Immature natural killer cell (primary cell): ENCODE measurements around the gene HMX2. TPM values are rescaled to one million over a fixed set of nuclear protein-coding genes. Genes with fewer than 3 reads are reported as not detected.
"Not testable (repeated sequence)": the region's sequence is repeated elsewhere in the genome, so short reads cannot be mapped to it uniquely, and the experiment has no call there.

Source experiments
- DNase-seq, 3 donors: peaks; one replicate each; pipeline ENCODE4 v3.0.0; 2022; ENCODE audit warnings: mixed read lengths in 1 of 3
- H3K27ac Mint-ChIP-seq, 6 donors: one replicate each; pipeline ENCODE4 v1.8.0; 2020; ENCODE audit warnings: mixed read lengths in 6 of 6, mild to moderate bottlenecking in 5 of 6, inconsistent platforms in 4 of 6, moderate library complexity in 3 of 6
- H3K27me3 Mint-ChIP-seq, 3 donors: one replicate each; pipeline ENCODE4 v1.8.0; 2020 to 2021; ENCODE audit warnings: low read depth in 3 of 3, mild to moderate bottlenecking in 3 of 3, mixed read lengths in 3 of 3, moderate library complexity in 3 of 3, inconsistent platforms in 1 of 3
- H3K36me3 Mint-ChIP-seq, 3 donors: one replicate each; pipeline ENCODE4 v1.8.0; 2020; ENCODE audit warnings: mixed read lengths in 3 of 3, inconsistent platforms in 2 of 3, mild to moderate bottlenecking in 2 of 3
- H3K4me1 Mint-ChIP-seq, 2 donors: one replicate each; pipeline ENCODE4 v1.8.0; 2020; ENCODE audit warnings: inconsistent platforms in 2 of 2, mild to moderate bottlenecking in 2 of 2, mixed read lengths in 2 of 2, moderate library complexity in 1 of 2
- H3K4me3 Mint-ChIP-seq, 5 donors: one replicate each; pipeline ENCODE4 v1.8.0; 2020; ENCODE audit warnings: mild to moderate bottlenecking in 5 of 5, mixed read lengths in 5 of 5, inconsistent platforms in 3 of 5, moderate library complexity in 3 of 5
- H3K9me3 Mint-ChIP-seq, 6 donors: one replicate each; pipeline ENCODE4 v1.8.0; 2020; ENCODE audit warnings: mild to moderate bottlenecking in 6 of 6, mixed read lengths in 6 of 6, inconsistent platforms in 4 of 6, moderate library complexity in 3 of 6
- polyA plus RNA-seq, 3 donors: library from polyadenylated mRNA; unstranded; fragments of 300-500 nt; fragmentation: Illumina TruSeq; gene quantifications; one replicate each; pipeline ENCODE4 v1.2.3, GENCODE V29; 2021

HMX2 gene
- polyA plus RNA-seq, 3 donors from 2014 or later: not detected

DNA sequence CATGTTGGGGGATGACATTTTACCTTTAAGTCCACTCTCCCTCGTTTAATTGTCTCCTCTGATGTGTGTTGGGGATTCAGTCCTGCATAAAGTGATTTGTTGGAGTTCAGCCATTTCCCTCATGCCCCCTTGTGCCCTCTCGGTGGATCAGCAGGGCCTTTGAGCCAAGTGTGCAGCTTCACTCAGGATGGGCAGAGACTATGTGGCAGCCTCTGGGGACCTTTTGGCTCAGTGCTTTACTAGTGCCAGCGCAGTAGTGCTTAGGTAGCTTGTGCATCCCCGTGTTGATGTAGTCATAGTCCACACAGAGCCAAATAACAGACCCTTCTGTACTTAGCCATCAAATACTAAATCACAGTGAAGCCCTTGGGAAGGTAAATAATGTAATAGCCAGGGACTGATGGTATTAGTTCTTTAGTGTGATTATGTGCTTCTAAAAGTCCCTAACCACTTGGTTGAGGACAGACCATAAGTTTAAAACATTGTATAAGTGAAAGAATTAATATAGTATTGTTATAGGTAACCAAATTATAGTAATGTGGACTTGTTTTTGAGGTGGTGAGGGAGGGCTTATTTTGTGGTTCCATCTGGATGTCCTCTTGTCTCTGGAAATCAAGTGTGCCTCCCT, 17.6 kb downstream of the HMX2 start:
- peaks cover 16 to 52% of the 10 kb centered on the region in 2 donors for H3K4me1 Mint-ChIP-seq
- H3K4me3 Mint-ChIP-seq: no peak overlapping the region
- H3K27ac Mint-ChIP-seq: peak overlapping the region in 3 of 6 donors; percentile 14 to 69 (median 68)
- H3K36me3 Mint-ChIP-seq: peaks cover 6 to 50% (median 28%) of the 10 kb centered on the region in 3 donors
- DNase-seq: no peak
- no peaks in the 10 kb centered on the region for H3K9me3 Mint-ChIP-seq
- peaks cover 0 to 3% (median 0%) of the 10 kb centered on the region in 3 donors for H3K27me3 Mint-ChIP-seq

DNA sequence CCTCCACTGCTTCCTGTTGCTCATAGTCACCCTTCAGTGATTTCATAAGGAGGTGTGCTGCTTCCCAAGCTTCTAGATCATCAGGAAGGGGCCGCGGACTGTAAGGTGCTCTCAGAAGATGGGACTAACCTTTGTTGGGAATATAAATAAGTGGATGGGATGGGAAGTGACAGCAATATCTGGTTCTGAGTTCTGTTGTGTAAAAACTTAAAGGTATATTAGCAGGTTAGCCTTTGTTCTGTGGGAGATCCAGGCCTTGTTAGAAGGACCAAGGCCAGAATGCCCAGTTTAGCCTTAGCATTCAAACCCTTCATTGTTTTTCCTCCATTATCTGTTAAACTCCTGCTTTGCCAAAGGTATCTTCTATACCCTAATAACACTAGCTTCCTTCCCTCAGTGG, 18.7 kb downstream of the HMX2 start:
- peaks cover 7 to 41% of the 10 kb centered on the region in 2 donors for H3K4me1 Mint-ChIP-seq
- no peaks in the 10 kb centered on the region for H3K9me3 Mint-ChIP-seq
- peaks cover 0 to 3% (median 0%) of the 10 kb centered on the region in 3 donors for H3K27me3 Mint-ChIP-seq
- no peak overlapping the region for H3K4me3 Mint-ChIP-seq
- H3K27ac Mint-ChIP-seq: no peak overlapping the region
- H3K36me3 Mint-ChIP-seq: peaks cover 3 to 47% (median 25%) of the 10 kb centered on the region in 3 donors
- DNase-seq: no peak

- DNase-seq: no peak
- no peak overlapping the region for H3K4me3 Mint-ChIP-seq
- H3K36me3 Mint-ChIP-seq: peaks cover 6 to 23% (median 11%) of the 10 kb centered on the region in 3 donors
- H3K27me3 Mint-ChIP-seq: peaks cover 0 to 2% (median 0%) of the 10 kb centered on the region in 3 donors
- no peaks in the 10 kb centered on the region for H3K9me3 Mint-ChIP-seq
- peaks cover 7 to 31% of the 10 kb centered on the region in 2 donors for H3K4me1 Mint-ChIP-seq
- no peak overlapping the region for H3K27ac Mint-ChIP-seq
These were observed 23.0 kb downstream of the HMX2 start for GRCh38 chr10:123170961-123171360.

DNA sequence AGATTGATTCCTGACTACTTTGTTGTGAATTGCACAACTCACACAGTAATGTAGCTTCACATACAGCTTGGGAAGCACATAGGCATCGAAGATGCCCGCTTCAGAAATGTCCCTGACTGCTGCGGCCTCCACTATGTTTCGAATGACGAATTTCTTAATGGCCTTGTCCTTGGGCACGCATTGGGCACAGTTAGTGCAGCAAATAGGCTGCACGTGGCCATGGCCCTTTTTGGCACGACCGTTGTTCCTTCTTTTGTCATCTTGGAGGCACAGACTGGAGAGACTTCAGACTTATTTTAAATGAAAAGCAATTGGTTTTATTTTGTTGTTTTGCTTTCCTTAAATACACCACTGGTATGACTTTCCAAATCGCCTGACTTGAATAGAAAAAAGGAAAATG, 23.7 kb downstream of the HMX2 start:
- H3K27me3 Mint-ChIP-seq, H3K27ac Mint-ChIP-seq, H3K4me3 Mint-ChIP-seq, H3K9me3 Mint-ChIP-seq, DNase-seq: not testable (repeated sequence)
- Mint-ChIP-seq H3K4me1 (peaks cover 7 to 24% of the 10 kb centered on the region in 2 donors), H3K36me3 (peaks cover 10 to 23% (median 15%) of the 10 kb centered on the region in 3 donors)

GRCh38 chr10:123175389-123176387, 27.8 kb downstream of the HMX2 start:
- Mint-ChIP-seq H3K9me3 (no peaks in the 10 kb centered on the region), H3K4me3 (no peak overlapping the region), H3K36me3 (peaks cover 20 to 32% (median 32%) of the 10 kb centered on the region in 3 donors), H3K4me1 (peaks cover 3 to 21% of the 10 kb centered on the region in 2 donors), H3K27ac (no peak overlapping the region), H3K27me3 (peaks cover 0 to 2% (median 0%) of the 10 kb centered on the region in 3 donors)
- no peak for DNase-seq

DNA sequence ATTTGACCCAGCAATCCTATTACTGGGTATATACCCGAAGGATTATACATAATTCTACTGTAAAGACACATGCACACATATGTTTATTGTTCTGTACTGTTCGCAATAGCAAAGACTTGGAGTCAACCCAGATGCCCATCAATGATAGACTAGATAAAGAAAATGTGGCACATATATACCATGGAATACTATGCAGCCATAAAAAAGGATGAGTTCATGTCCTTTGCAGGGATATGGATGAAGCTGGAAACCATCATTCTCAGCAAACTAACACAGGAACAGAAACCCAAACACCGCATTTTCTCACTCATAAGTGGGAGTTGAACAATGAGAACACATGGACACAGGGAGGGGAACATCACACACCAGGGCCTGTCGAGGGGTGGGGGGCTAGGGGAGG, 30.5 kb downstream of the HMX2 start:
- not testable (repeated sequence) for H3K27me3 Mint-ChIP-seq, H3K9me3 Mint-ChIP-seq, H3K4me3 Mint-ChIP-seq, DNase-seq, H3K27ac Mint-ChIP-seq
- H3K4me1 Mint-ChIP-seq: peaks cover 3 to 21% of the 10 kb centered on the region in 2 donors
- H3K36me3 Mint-ChIP-seq: peaks cover 24 to 43% (median 35%) of the 10 kb centered on the region in 3 donors

- no peak for DNase-seq
- H3K4me1 Mint-ChIP-seq: peaks cover 0 to 5% of the 10 kb centered on the region in 2 donors
- no peak overlapping the region for H3K4me3 Mint-ChIP-seq
- peak overlapping the region in 1 of 6 donors; percentile 12 for H3K27ac Mint-ChIP-seq
- H3K27me3 Mint-ChIP-seq: peaks cover 0 to 2% (median 0%) of the 10 kb centered on the region in 3 donors
- peaks cover 2 to 20% (median 14%) of the 10 kb centered on the region in 6 donors for H3K9me3 Mint-ChIP-seq
- H3K36me3 Mint-ChIP-seq: peaks cover 37 to 56% (median 50%) of the 10 kb centered on the region in 3 donors
These were observed 32.5 kb downstream of the HMX2 start for GRCh38 chr10:123180101-123181090.

DNA sequence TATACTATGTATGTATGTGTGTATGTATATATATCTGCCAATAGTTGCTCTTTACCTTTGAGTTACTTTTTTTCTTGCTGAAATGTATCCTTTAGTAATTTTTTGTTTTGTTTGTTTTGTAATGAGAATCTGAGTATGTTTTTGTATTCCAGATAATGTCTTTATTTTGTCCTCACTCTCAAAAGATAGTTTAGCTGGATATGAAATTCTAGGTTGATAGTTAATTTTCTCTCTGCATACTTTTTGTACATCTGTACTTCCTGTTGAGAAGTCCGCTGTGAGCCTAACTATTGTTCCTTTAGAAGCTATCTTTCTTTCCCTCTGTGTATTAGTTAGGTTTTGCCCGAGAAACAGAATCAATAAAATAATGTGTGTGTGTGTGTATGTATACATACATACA, 35.8 kb downstream of the HMX2 start:
- Mint-ChIP-seq H3K36me3 (peaks cover 31 to 53% (median 52%) of the 10 kb centered on the region in 3 donors), H3K27me3 (peaks cover 0 to 2% (median 0%) of the 10 kb centered on the region in 3 donors), H3K27ac (no peak overlapping the region), H3K9me3 (peaks cover 2 to 23% (median 14%) of the 10 kb centered on the region in 6 donors), H3K4me3 (no peak overlapping the region), H3K4me1 (no peaks in the 10 kb centered on the region)
- no peak for DNase-seq

GRCh38 chr10:123187781-123188180, 39.8 kb downstream of the HMX2 start:
- H3K36me3 Mint-ChIP-seq: peaks cover 43 to 68% (median 61%) of the 10 kb centered on the region in 3 donors
- DNase-seq: no peak
- H3K4me1 Mint-ChIP-seq: no peaks in the 10 kb centered on the region
- H3K27me3 Mint-ChIP-seq: peaks cover 0 to 2% (median 0%) of the 10 kb centered on the region in 3 donors
- peaks cover 2 to 23% (median 14%) of the 10 kb centered on the region in 6 donors for H3K9me3 Mint-ChIP-seq
- H3K4me3 Mint-ChIP-seq: no peak overlapping the region
- H3K27ac Mint-ChIP-seq: no peak overlapping the region

DNA sequence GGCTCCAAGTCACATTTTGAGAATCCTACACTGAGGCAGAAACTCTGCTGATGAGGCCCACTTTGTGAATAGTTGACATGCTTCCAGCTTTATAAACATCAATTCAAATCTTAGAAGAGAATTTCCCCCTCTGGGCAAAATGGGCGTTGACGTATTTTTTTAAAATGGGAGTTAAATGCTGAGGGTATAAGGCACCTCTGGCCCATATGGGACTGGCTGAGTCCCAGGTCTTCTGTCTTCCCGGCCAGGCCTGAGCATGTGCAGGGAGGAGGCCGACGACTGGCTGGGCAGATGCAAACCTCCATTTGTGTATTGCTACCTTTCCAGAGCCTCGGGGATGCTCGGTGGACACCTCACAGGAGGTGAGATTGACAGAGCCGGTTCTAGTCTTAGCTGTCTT, 44.0 kb downstream of the HMX2 start:
- Mint-ChIP-seq H3K9me3 (no peaks in the 10 kb centered on the region), H3K4me3 (no peak overlapping the region), H3K27me3 (no peaks in the 10 kb centered on the region), H3K4me1 (no peaks in the 10 kb centered on the region), H3K36me3 (peaks cover 16 to 34% (median 25%) of the 10 kb centered on the region in 3 donors), H3K27ac (no peak overlapping the region)
- DNase-seq: no peak

- no peaks in the 10 kb centered on the region for H3K9me3 Mint-ChIP-seq
- no peaks in the 10 kb centered on the region for H3K4me1 Mint-ChIP-seq
- peaks cover 16 to 25% (median 20%) of the 10 kb centered on the region in 3 donors for H3K36me3 Mint-ChIP-seq
- H3K27ac Mint-ChIP-seq: no peak overlapping the region
- H3K4me3 Mint-ChIP-seq: no peak overlapping the region
- DNase-seq: no peak
- H3K27me3 Mint-ChIP-seq: no peaks in the 10 kb centered on the region
These were observed 46.1 kb downstream of the HMX2 start for GRCh38 chr10:123194056-123194455.
